ENCODE measurements around the gene INTS6L.

DNA sequence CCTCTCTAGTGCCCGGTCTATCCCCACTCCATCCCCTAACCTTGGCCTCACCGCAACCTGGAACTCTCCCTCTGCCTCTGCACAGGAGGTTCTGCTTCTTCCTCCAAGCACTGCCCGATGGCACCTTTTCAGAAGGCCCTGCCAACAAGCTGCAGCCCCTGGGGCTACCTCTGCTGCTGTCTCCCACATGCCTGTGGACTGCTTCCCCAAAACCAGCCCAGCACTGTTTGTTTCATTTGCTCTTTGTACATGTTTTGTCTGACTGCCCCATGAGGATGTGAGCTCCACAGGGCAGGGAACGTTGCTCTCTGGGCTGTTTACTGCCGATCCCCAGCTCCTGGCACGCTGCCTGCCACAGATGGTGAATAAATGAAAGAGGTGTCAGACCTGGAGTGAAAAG lies 85.4 kb downstream of the INTS6L start:
- TF ChIP-seq, protein P1, sequence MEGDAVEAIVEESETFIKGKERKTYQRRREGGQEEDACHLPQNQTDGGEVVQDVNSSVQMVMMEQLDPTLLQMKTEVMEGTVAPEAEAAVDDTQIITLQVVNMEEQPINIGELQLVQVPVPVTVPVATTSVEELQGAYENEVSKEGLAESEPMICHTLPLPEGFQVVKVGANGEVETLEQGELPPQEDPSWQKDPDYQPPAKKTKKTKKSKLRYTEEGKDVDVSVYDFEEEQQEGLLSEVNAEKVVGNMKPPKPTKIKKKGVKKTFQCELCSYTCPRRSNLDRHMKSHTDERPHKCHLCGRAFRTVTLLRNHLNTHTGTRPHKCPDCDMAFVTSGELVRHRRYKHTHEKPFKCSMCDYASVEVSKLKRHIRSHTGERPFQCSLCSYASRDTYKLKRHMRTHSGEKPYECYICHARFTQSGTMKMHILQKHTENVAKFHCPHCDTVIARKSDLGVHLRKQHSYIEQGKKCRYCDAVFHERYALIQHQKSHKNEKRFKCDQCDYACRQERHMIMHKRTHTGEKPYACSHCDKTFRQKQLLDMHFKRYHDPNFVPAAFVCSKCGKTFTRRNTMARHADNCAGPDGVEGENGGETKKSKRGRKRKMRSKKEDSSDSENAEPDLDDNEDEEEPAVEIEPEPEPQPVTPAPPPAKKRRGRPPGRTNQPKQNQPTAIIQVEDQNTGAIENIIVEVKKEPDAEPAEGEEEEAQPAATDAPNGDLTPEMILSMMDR (IDR thresholded peaks at IDR 0.05), result no peak
- no peak for TF ChIP-seq ZFX (IDR thresholded peaks at IDR 0.05; ENCODE audit: borderline replicate concordance)

All from 22Rv1 (cell line).